ENCODE measurements around the gene MAP3K8.

Gene MAP3K8

GRCh38 chr10:30391266-30391665 is 42.7 kb upstream of the MAP3K8 start:
- H3K27me3 ChIP-seq (ENCODE audit: control insufficient read depth, low read length), result peaks cover 11% of the 10 kb centered on the region
- H3K4me2 ChIP-seq (ENCODE audit: low read length), result no peak overlapping the region
- no peak for TF ChIP-seq EZH2phosphoT487 (IDR thresholded peaks at IDR 0.05; ENCODE audit: borderline replicate concordance, low read length)
- TF ChIP-seq, protein P1, sequence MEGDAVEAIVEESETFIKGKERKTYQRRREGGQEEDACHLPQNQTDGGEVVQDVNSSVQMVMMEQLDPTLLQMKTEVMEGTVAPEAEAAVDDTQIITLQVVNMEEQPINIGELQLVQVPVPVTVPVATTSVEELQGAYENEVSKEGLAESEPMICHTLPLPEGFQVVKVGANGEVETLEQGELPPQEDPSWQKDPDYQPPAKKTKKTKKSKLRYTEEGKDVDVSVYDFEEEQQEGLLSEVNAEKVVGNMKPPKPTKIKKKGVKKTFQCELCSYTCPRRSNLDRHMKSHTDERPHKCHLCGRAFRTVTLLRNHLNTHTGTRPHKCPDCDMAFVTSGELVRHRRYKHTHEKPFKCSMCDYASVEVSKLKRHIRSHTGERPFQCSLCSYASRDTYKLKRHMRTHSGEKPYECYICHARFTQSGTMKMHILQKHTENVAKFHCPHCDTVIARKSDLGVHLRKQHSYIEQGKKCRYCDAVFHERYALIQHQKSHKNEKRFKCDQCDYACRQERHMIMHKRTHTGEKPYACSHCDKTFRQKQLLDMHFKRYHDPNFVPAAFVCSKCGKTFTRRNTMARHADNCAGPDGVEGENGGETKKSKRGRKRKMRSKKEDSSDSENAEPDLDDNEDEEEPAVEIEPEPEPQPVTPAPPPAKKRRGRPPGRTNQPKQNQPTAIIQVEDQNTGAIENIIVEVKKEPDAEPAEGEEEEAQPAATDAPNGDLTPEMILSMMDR (IDR thresholded peaks at IDR 0.05; ENCODE audit: low read depth, low read length, poor library complexity, severe bottlenecking), result no peak
- H3K4me1 ChIP-seq (ENCODE audit: control insufficient read depth, low read length), result no peaks in the 10 kb centered on the region
- no peaks in the 10 kb centered on the region for H3K79me2 ChIP-seq (ENCODE audit: control insufficient read depth, low read length)
- H3K27ac ChIP-seq (ENCODE audit: low read depth, low read length), result no peak overlapping the region
- no peak overlapping the region for H3K4me3 ChIP-seq (ENCODE audit: low read length)
- H4K20me1 ChIP-seq (ENCODE audit: control insufficient read depth, insufficient read depth, low read depth, low read length), result no peaks in the 10 kb centered on the region
- H3K36me3 ChIP-seq (ENCODE audit: control insufficient read depth, low read length), result no peaks in the 10 kb centered on the region
- H3K9me2 ChIP-seq (replicated peaks; ENCODE audit: control insufficient read depth, low read length), result no peaks in the 10 kb centered on the region
- no peaks in the 10 kb centered on the region; the same call in 1 of the 2 replicates for H3F3A ChIP-seq (ENCODE audit: control insufficient read depth, insufficient read depth)
- no peaks in the 10 kb centered on the region for H3K9me3 ChIP-seq (ENCODE audit: control insufficient read depth, insufficient read depth, low read length)

- TF ChIP-seq EZH2phosphoT487 (IDR thresholded peaks at IDR 0.05; ENCODE audit: borderline replicate concordance, low read length), result no peak
- TF ChIP-seq, protein P1 (IDR thresholded peaks at IDR 0.05; ENCODE audit: low read depth, low read length, poor library complexity, severe bottlenecking), result peak; percentile 91
- no peak overlapping the region for H3K4me2 ChIP-seq (ENCODE audit: low read length)
- H3K9me3 ChIP-seq (ENCODE audit: control insufficient read depth, insufficient read depth, low read length), result no peaks in the 10 kb centered on the region
- peaks cover 14% of the 10 kb centered on the region for H3K27me3 ChIP-seq (ENCODE audit: control insufficient read depth, low read length)
- H3K79me2 ChIP-seq (ENCODE audit: control insufficient read depth, low read length), result no peaks in the 10 kb centered on the region
- H3K4me3 ChIP-seq (ENCODE audit: low read length), result no peak overlapping the region
- H4K20me1 ChIP-seq (ENCODE audit: control insufficient read depth, insufficient read depth, low read depth, low read length), result no peaks in the 10 kb centered on the region
- no peaks in the 10 kb centered on the region for H3K9me2 ChIP-seq (replicated peaks; ENCODE audit: control insufficient read depth, low read length)
- H3K36me3 ChIP-seq (ENCODE audit: control insufficient read depth, low read length), result no peaks in the 10 kb centered on the region
- H3K4me1 ChIP-seq (ENCODE audit: control insufficient read depth, low read length), result no peaks in the 10 kb centered on the region
- H3F3A ChIP-seq (ENCODE audit: control insufficient read depth, insufficient read depth), result no peaks in the 10 kb centered on the region; the same call in 1 of the 2 replicates
- no peak overlapping the region for H3K27ac ChIP-seq (ENCODE audit: low read depth, low read length)
These were observed 41.4 kb upstream of the MAP3K8 start for GRCh38 chr10:30392564-30392990.

GRCh38 chr10:30396293-30396692 is 37.7 kb upstream of the MAP3K8 start:
- H3K79me2 ChIP-seq (ENCODE audit: control insufficient read depth, low read length), result no peaks in the 10 kb centered on the region
- TF ChIP-seq, protein P1 (IDR thresholded peaks at IDR 0.05; ENCODE audit: low read depth, low read length, poor library complexity, severe bottlenecking), result no peak
- no peaks in the 10 kb centered on the region for H3K9me2 ChIP-seq (replicated peaks; ENCODE audit: control insufficient read depth, low read length)
- no peaks in the 10 kb centered on the region; the same call in 1 of the 2 replicates for H3F3A ChIP-seq (ENCODE audit: control insufficient read depth, insufficient read depth)
- H3K36me3 ChIP-seq (ENCODE audit: control insufficient read depth, low read length), result no peaks in the 10 kb centered on the region
- H3K4me1 ChIP-seq (ENCODE audit: control insufficient read depth, low read length), result no peaks in the 10 kb centered on the region
- no peak overlapping the region for H3K27ac ChIP-seq (ENCODE audit: low read depth, low read length)
- peaks cover 17% of the 10 kb centered on the region for H3K27me3 ChIP-seq (ENCODE audit: control insufficient read depth, low read length)
- no peaks in the 10 kb centered on the region for H4K20me1 ChIP-seq (ENCODE audit: control insufficient read depth, insufficient read depth, low read depth, low read length)
- no peak overlapping the region for H3K4me2 ChIP-seq (ENCODE audit: low read length)
- no peak overlapping the region for H3K4me3 ChIP-seq (ENCODE audit: low read length)
- H3K9me3 ChIP-seq (ENCODE audit: control insufficient read depth, insufficient read depth, low read length), result no peaks in the 10 kb centered on the region

All from DOHH2 (cell line).